NCI-H1417 (cell line): ENCODE measurements around the gene ATP5MC3.
"Not testable (repeated sequence)": the region's sequence is repeated elsewhere in the genome, so short reads cannot be mapped to it uniquely, and the experiment has no call there.

Source experiments
- DNase-seq, 3 experiments: peaks; one replicate each; lab custom pipeline; 2025; lab: John Stamatoyannopoulos, UW

Gene ATP5MC3

DNA sequence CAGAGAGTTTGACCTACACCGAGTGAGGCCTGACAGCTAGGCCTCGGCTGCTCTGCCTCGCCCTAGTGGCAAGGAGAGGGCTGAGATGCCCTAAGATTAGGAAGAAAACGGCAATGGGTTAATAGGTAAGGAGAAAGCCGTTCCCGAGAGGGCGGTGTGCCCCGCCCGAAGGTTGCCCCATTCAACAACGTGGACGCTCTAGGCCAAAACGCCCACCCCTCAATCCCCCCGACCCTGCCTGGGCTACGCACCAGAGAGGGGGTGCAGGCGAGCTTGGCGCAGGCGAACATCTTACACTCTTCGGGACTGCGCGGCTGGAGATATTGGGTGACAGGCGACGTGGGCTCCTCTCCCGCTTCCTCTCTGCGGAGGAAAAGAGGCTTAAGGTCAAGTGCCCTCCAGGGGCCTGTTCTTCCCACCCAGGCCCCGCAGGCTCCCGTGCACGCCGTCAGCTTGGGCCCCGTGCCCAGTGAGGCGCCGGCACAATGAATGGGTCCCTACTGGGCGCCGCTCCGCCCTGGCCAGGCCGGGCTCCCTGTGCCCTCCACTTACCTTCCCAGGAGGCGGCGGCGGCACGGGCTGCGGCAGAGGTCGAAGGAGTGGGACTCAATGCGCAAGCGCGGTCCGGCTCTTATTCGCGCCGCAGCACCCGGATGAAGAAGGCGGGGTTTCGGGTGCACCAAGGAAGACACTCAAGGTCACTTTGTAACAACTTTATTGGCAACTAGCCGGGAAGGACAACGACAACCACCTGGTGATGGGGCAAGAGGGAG is at the start of gene ATP5MC3:
Gene ATP5MC3, minus strand, starts transcription at position 607 of the 773 bp plus-strand sequence. Its CDS starts 317 bp downstream, at position 290.
- DNase-seq = peak; percentile 91 to 98 (median 96)

DNA sequence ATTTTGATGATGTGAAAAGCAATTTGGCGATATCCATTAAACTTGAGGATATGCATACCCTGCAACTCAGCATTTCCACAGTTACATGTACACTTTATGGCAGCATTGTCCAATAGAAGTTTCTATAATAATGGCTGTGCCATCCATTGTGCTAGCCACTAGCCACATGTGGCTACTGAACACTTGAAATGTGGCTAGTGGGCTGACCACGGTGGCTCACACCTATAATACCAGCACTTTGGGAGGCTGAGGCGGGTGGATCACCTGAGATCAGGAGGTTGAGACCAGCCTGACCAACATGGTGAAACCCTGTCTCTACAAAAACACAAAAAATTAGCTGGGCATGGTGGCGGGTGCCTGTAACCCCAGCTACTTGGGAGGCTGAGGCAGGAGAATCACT is 47.1 kb upstream of the ATP5MC3 start:
- not testable (repeated sequence) for DNase-seq

DNA sequence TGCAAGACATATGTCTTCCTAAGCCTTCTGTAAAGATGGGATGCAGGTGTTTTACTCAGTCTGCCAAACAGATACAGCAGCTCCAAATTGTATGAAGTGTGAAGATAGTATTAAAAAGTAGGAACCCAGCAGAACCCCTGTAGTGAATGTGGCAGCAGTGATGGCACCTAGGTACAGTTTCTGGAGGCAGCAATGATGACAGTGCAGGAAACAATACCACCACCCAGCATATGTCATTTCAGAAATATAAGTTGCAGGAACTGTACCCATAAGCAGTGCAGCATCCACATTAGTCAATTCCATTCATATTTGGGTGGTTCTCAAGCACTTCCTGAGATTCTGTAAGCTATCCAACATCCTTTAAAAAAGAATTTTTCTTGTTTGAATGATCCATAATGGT is 46.7 kb upstream of the ATP5MC3 start:
- no peak for DNase-seq

DNA sequence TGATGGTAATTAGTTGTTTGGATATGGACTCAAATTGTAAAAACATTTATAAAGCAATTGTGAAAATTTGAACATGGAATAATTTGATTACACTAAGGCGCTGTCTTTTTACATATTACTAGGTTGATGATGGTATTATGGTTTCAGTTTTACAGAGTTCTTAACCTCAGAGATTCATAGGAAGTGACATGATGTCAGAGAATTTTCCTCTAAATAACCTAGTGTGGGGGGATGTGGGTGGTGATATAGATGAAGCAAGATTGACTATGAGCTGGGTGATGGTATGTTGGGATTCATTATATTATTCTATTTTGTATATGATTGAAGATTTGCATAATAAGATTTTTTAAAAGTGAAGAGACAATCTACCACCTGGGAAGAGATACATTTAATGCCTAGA is 45.9 kb upstream of the ATP5MC3 start:
- DNase-seq = no peak

DNA sequence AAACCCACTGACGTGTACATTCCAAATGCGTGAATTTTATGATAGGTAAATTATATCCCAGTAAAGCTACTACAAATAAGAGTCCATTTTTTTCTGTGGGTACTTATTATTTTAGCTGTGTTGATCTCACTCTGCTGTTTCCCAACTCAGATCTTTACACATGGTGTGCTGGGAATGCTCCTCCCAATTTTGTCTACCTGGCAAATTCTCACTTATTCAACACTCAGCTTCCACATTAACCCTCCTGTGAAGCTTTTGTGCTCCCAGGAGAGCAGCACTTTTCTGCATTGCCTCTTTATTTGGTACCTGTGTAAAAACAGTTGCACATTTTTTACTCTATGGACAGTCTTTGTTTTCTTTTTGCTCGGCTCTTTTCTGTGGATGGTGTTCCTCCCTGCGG is 38.6 kb upstream of the ATP5MC3 start:
- no peak for DNase-seq

DNA sequence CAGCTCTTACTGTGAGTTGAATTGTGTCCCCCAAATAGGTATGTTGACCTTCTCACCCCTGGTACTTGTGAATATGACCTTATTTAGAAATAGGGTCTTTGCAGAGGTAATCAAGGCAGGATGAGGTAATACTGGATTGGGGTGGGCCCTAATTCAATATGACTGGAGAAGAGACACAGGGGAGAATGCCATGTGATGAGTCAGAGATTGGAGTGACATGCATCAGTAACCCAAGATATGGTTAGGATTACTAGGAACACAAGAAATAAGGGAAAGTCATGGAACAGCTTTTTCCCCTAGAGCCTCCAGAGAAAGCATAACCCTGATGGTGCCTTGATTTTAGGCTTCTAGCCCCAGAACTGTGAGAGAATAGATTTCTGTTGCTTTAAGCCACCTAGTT is 37.0 kb upstream of the ATP5MC3 start:
- no peak for DNase-seq

DNA sequence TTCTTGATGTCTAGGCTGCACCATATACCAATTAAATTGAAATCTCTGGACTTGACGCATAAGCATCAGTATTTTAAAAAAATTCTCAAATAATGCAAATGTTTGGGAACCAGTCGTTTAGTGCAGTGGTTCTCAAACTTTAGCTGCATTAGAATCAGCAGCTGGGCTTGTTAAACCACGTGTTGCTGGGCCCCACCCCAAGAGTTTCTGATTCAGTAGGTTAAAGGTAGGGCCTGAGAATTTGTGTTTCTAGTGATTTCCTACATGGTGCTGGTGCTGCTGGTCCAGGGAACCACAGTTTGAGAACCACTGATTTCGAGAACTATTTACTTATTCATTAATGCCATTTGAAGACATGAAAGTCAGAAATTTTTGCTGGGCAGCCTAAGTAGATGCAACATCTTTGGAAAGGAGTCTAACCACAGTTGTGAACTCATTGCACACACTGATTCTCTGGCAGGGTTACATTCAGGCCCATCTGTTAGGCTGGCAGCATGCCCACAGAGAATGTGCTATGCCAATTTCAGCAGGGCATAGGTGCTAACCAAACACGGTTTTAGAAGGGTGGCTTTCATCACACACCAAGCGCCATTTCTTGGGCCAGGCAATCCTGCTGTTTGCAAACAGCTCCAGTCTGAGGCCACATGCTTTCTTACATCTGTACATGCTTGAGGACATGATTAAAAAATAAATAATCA is 26.4 kb upstream of the ATP5MC3 start:
- peak in 1 of 3 experiments; percentile 35 for DNase-seq

DNA sequence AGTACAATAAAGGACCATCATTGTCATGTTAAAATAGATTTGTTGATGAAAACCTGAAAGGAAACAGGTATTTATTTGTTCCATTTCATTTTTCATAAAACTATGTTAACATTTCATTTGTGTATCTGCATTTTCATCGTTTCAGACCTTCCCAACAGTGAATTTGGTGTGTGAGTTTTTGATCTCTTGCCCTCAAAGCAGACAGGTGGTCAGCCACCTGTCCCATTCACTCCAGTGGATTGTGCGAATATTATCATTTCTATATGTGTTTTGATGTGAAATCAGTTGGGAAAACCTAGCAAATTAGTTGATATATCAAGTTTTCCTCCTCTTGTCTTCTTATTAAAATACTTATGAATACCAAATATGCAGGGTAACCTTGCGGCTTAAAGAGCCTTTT is 25.4 kb upstream of the ATP5MC3 start:
- no peak for DNase-seq

DNA sequence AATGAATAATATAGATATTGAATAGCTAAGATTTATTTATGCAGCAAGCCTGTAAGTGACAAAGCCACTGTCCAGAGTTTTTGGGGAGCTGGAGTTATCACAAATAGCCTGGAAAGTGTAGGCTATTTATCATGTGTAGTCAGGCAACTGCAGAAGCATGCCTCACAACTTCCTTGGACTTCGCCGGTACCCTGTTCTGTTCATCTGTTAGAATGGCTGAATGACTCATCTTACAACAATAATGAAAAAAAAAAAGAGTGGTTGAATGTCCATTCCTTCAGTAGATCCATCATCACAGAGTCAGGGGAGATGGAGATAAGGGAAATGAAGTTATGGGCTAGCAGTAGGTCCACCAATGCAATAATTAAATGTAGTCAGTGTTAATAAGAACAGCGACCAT is 24.0 kb upstream of the ATP5MC3 start:
- no peak for DNase-seq

DNA sequence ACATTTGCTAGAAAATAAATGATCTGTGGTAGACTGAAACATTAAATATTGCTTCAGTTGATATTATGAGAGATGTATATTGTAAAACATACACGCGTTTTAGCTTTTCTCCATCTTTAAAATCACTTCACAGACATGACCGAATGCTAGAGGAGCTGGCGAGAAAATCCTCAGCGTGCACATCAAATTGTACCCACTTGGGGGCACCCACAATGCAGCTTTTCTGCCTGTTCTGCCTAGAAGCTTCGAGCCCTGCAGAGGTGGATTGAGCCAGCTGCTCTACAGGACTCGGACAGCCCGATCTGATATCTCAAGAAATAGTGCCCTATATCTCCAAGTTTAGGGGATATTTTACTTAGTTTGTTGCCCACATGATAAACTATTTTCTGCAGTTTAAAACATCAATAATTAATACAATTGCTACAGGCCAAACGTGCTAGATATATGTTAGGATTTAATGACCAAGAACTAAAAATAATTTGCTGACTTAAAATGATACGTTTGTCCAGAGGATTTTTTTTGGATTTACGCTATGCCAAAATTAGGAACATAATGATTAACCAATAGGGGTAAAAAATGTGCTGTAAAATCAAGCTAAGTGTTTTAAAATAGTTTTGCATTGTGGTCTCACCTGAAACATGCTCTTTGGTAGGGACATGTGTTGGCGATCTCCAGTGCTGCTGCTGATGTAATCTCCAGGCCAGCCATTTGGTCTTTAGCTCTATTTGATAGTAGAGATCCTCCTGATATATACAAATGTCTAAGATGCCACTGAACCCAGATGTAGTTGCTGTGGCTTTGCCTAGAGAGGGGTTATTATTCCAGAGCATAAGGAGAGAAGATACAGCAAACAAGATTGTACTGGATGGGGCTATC is 22.3 kb upstream of the ATP5MC3 start:
- DNase-seq = peak; percentile 2 to 76 (median 39)

DNA sequence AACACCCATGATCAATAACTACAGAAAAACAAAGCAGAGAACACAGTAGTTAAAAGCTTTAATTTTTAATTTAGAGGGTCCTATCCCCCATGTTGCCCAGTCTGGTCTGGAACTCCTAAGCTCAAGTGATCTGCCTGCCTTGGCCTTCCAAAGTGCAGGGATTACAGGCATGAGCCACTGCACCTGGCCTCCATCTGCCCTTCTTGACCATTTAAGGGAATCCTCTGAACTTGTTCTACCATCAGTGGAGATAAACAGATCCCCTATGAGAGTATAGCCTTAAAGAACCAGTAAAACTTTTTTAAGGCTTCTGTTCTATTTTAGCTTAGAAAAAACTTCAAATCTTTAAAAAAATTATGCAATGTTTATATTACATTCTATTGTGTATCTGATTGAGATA is 13.5 kb upstream of the ATP5MC3 start:
- DNase-seq = no peak

DNA sequence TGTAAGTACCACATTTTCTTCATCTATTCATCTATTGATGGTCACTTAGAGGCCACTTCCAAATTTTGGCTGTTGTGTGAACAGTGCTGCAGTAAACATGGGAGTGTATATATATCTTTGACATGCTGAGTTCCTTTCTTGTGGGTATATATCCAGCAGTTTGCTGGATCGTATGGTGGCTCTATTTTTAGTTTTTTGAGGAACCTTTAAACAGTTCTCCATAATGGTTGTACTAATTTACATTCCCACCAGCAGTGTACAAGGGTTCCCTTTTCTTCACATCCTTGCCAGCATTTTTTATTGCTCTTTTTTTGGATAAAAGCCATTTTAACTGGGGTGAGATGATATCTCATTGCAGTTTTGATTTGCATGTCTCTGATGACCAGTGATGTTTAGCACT is 7.3 kb upstream of the ATP5MC3 start:
- DNase-seq = no peak

DNA sequence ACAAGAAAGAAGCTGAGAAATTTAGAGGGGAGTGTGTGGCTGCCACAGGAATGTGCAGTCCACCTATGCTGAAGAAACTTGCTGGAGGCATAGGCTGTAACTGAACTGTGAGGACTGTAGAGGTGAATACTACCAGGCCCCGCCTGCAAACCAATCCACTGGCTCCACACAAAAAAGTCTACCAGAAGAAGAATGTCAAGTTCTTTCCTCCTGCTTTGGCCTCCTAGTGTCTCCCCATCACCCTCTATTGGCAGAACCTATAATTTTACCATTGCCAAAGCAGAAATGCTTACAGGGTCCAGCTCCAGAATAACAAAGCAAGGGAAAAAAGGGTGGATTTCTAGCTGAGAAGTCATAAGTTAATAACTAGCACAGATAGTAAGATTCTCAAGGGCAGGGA is 5.9 kb upstream of the ATP5MC3 start:
- no peak for DNase-seq

DNA sequence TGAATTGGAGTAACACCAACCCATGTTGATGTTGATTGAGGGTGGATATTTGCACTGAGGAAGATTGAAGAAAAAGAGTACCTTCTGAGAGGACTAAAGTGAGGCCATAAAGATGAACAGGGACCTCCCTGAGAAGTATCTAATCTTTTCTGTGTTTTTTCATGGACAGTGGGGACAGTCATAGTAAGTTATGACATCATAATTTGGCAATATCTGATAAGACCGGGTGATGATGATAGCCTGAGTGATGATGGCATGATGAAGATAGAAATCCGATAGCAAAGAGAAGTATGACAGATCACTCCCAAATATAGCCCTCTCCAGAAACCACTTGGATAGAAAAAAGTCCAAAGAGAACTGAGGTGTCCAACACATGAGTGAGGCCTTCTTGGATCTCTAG is 2.2 kb upstream of the ATP5MC3 start:
- DNase-seq = no peak

DNA sequence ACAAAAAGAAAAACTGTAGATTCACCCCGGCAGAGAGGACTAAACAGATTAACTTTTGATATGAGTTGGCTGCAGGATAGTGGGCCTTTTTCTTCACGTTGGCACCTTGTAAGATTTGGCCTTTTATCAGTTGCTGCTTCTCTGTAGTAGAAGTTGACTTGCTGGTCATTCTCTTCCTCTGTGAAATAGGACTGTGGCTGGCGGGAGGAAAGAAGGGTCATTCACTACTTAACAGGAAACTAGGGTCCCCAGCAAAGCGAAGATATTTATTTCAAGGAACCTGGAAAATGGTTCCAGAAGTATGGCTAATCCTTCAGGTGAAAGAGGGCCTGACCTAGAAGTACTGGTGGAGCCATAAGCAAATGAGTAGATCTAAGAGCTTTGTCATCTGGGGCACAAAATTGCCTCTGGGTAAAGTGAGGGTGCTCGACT is 383 bp upstream of the ATP5MC3 start:
- DNase-seq = no peak

DNA sequence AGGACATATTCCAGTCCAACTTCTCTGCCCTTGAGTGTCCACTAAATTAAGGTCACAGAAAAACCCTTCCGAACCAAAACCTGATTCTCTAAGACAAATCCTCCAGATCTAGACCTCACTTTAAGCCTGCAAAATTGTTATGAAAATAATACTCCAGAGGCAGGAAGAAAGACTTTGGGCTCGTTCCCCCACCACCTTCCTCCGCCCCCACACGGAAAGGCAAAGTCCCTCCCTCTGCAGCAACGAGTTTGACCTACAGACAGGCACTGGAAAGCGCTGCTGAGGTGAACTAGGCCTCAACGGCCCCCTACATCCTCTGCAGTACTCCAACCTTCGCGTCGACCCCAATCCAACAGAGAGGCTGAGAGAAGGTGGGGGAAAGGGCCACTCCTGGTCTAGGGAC is 808 bp downstream of the ATP5MC3 start:
- DNase-seq = no peak

DNA sequence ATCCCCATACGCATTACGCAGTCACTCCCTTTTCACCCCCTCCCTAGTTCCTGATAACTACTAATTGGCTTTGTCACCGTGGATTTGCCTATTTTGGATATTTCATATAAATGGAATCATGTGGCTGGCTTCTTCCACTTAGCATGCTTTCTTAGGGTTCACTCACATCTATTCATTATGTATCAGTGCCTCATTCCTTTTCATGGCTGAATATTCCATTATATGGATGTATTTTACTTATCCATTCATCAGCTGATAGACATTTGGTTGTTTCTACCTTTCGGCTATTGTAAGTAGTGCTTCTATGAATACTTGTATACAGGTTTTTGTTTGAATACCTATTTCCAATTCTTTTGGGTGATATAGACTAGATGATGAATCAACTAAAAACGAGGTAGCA is 4.9 kb downstream of the ATP5MC3 start:
- DNase-seq = no peak

DNA sequence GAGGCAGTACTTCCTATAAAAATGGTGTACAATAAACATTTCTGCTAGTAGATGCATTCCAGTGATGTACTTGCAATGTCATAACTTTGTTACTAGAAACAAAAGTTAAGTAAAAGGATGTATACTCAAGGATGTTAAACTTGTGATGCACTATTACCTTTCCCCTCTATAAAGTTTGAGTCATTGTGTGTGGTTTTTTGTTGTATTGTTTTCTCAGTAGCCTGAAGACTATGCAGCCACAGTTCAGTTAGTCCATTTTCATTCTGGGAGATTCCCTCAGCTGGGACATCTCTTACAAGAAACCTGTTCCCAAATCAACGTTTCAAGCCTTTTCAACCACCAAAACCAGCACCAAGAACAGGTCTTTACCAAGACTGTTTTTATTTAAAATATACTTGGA is 5.6 kb downstream of the ATP5MC3 start:
- DNase-seq = no peak

DNA sequence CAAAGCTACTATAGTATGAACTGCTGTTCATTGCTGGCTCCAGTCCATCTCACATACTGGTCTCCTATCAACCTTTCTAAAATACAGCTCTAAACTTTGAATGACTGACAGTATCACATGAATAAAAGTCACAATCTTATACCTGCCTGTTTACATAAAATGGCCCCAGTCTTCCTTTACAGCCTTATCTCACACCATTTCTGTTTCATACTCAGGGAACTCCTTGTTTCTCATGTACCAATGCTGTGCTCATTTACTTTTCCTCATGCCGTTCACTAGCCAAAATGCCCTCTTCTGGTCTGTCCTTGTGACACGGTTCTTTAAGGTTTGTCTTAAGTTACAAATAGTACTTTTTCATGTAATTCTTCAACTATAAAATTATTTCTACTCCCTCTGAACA is 6.2 kb downstream of the ATP5MC3 start:
- no peak for DNase-seq

DNA sequence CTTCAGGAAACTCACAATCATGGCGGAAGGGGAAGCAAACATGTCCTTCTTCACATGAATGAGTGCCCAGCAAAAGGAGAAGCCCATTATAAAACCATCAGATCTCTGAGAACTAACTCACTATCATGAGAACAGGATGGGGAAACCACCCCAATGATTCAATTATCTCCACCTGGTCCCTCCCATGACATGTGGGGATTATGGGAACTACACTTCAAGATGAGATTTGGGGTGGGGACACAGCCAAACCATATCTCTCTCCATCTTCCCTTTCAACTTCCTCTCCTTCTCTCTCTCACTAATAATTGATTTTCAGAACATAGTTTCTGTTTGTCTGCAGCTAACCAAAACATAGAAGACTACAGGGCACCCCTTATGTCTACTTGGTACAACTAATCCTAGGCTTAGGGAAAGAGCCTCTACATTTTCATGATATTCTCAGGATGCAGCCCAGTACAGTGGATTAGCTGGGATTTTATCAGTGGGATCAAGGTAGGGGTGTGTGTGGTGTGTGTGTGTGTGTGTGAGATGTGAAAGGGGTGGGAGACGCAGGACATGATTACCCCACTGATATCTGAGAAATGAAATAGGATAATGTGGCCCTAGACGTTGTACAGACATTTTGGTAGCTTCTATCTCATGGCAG is 10.7 kb downstream of the ATP5MC3 start:
- DNase-seq = no peak

DNA sequence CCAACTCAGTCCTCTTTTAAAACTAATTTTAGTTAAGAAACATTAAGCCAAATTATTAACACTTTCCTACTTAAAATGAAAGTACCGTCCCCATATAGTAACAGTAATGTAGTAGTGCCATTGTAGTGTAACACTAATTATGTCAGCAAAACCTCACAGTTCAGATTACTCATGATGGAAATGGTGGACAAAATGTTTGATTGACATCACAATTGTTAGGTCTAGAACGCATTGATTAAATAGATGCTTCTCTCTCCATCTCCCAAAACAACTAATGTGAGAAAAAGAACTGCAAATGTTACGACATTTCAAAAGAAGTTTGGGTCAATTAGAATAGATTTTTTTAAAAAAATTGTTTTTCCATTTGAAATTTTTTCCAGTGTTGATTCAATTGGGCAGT is 12.3 kb downstream of the ATP5MC3 start:
- DNase-seq = peak in 1 of 3 experiments; percentile 37

DNA sequence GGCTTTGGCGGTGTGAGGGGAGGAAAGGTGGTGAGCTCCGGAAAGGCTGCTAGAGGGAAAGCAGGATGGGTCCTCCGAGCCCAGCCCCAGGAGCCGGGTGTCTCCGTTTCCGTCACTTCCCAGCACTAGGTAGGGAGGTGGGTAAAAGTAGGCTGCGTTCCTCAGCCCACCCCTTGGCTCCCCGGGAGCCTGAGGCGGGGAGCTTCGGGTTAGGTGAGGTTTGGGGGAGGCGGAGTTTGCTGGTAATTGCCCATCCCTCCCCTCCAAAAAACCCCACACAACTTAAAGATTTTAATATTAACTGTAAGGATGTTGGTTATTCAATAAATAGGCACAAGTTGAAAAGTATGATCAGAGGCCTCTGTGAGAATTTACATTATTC is 13.0 kb downstream of the ATP5MC3 start:
- DNase-seq = no peak
